ENCODE measurements around the gene TEX52. TPM values are rescaled to one million over a fixed set of nuclear protein-coding genes. Genes with fewer than 3 reads are reported as not detected.

TEX52 gene
- polyA plus RNA-seq, 3 donors, result not detected

DNA sequence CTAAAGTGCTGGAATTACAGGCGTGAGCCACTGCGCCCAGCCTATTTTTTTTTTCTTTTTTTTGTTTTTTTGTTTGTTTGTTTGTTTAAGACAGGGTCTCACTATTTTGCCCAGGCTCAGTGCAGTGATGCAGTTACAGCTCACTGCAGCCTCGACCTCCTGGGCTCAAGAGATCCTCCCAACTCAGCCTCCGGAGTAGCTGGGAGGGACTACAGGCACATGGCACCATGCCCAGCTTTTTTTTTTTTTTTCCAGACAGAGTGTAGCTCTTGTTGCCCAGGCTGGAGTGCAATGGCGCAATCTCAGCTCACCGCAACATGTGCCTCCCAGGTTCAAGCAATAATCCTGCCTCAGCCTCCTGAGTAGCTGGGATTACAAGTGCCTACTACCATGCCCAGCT lies 50.1 kb downstream of the TEX52 start:
- Mint-ChIP-seq H3K36me3 (peaks cover 29 to 37% of the 10 kb centered on the region in 2 donors), H3K27ac (no peak overlapping the region), H3K9me3 (no peaks in the 10 kb centered on the region), H3K4me3 (no peak overlapping the region), H3K27me3 (ENCODE audit: low read depth in 3 of 3) (peaks cover 0 to 3% (median 0%) of the 10 kb centered on the region in 3 donors), H3K4me1 (peaks cover 5% of the 10 kb centered on the region)
- no peak overlapping the region for H3K9ac ChIP-seq (ENCODE audit: insufficient read depth, low read length, poor library complexity, severe bottlenecking)
- H2AFZ ChIP-seq (ENCODE audit: insufficient read depth, low read depth, low read length, poor library complexity, severe bottlenecking), result no peak overlapping the region
- intact Hi-C loops (cut with micrococcal nuclease), result no loop called here
- WGBS (ENCODE audit: insufficient coverage), result 95% methylated on average over 2 of the region's 6 CpGs
- H4K20me1 ChIP-seq (ENCODE audit: insufficient read depth, low read length), result no peaks in the 10 kb centered on the region
- DNase-seq, result no peak
- TF ChIP-seq, protein P1, sequence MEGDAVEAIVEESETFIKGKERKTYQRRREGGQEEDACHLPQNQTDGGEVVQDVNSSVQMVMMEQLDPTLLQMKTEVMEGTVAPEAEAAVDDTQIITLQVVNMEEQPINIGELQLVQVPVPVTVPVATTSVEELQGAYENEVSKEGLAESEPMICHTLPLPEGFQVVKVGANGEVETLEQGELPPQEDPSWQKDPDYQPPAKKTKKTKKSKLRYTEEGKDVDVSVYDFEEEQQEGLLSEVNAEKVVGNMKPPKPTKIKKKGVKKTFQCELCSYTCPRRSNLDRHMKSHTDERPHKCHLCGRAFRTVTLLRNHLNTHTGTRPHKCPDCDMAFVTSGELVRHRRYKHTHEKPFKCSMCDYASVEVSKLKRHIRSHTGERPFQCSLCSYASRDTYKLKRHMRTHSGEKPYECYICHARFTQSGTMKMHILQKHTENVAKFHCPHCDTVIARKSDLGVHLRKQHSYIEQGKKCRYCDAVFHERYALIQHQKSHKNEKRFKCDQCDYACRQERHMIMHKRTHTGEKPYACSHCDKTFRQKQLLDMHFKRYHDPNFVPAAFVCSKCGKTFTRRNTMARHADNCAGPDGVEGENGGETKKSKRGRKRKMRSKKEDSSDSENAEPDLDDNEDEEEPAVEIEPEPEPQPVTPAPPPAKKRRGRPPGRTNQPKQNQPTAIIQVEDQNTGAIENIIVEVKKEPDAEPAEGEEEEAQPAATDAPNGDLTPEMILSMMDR (IDR thresholded peaks at IDR 0.05), result no peak
- H3K36me3 ChIP-seq (replicated peaks in 1 of 2; ENCODE audit: control insufficient read depth in 1 of 2, insufficient read depth in 2 of 2, low read length in 2 of 2), result peaks cover 21 to 40% of the 10 kb centered on the region in 2 donors
- no peaks in the 10 kb centered on the region for H3K27me3 ChIP-seq (ENCODE audit: control insufficient read depth in 2 of 2, insufficient read depth in 2 of 2, low read length in 2 of 2)
- peaks cover 0 to under 1% of the 10 kb centered on the region in 2 donors for H3K4me1 ChIP-seq (ENCODE audit: control insufficient read depth in 1 of 2, insufficient read depth in 2 of 2, low read length in 2 of 2)
- no peaks in the 10 kb centered on the region for H3K9me3 ChIP-seq (replicated peaks in 1 of 2; ENCODE audit: control insufficient read depth in 1 of 2, insufficient read depth in 1 of 2, low read length in 2 of 2)
- H3K4me2 ChIP-seq (replicated peaks; ENCODE audit: extremely low read depth, low read length, poor library complexity, severe bottlenecking), result no peak overlapping the region
- H3K79me2 ChIP-seq (ENCODE audit: insufficient read depth, low read length), result peaks cover 1% of the 10 kb centered on the region
- H3K4me3 ChIP-seq (replicated peaks in 1 of 3; ENCODE audit: low read depth in 2 of 3, low read length in 3 of 3), result no peak overlapping the region
- no peak overlapping the region for H3K27ac ChIP-seq (ENCODE audit: low read depth in 1 of 2, low read length in 2 of 2)

DNA sequence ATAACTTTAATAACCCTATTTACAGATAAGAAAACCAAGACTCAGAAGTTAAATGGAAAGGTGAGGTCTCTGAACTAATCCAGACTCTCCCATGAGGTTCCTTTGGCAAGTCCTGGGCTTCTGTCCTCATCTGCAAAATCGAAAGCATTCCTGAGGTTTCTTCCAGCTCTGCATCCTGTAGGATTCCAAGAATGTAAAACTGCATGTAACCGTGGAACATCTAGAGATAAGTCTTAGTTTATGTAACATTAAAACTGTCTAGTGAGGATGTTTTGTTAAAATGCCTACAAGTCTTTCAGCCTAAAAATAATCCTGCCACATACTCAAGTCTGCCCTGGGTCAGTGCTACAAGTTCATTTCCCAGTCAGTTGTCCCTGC lies 51.7 kb downstream of the TEX52 start:
- Mint-ChIP-seq H3K36me3 (peaks cover 45 to 51% of the 10 kb centered on the region in 2 donors), H3K4me1 (peaks cover 3% of the 10 kb centered on the region), H3K27ac (no peak overlapping the region), H3K4me3 (no peak overlapping the region), H3K27me3 (ENCODE audit: low read depth in 3 of 3) (peaks cover 0 to 3% (median 1%) of the 10 kb centered on the region in 3 donors), H3K9me3 (no peaks in the 10 kb centered on the region)
- Histone ChIP-seq H3K27me3 (ENCODE audit: control insufficient read depth in 2 of 2, insufficient read depth in 2 of 2, low read length in 2 of 2) (no peaks in the 10 kb centered on the region), H3K27ac (ENCODE audit: low read depth in 1 of 2, low read length in 2 of 2) (no peak overlapping the region), H3K4me1 (ENCODE audit: control insufficient read depth in 1 of 2, insufficient read depth in 2 of 2, low read length in 2 of 2) (no peaks in the 10 kb centered on the region), H3K9ac (ENCODE audit: insufficient read depth, low read length, poor library complexity, severe bottlenecking) (no peak overlapping the region), H3K79me2 (ENCODE audit: insufficient read depth, low read length) (no peaks in the 10 kb centered on the region), H3K4me3 (replicated peaks in 1 of 3; ENCODE audit: low read depth in 2 of 3, low read length in 3 of 3) (no peak overlapping the region), H2AFZ (ENCODE audit: insufficient read depth, low read depth, low read length, poor library complexity, severe bottlenecking) (no peak overlapping the region), H4K20me1 (ENCODE audit: insufficient read depth, low read length) (no peaks in the 10 kb centered on the region), H3K4me2 (replicated peaks; ENCODE audit: extremely low read depth, low read length, poor library complexity, severe bottlenecking) (no peak overlapping the region), H3K9me3 (replicated peaks in 1 of 2; ENCODE audit: control insufficient read depth in 1 of 2, insufficient read depth in 1 of 2, low read length in 2 of 2) (no peaks in the 10 kb centered on the region), H3K36me3 (replicated peaks in 1 of 2; ENCODE audit: control insufficient read depth in 1 of 2, insufficient read depth in 2 of 2, low read length in 2 of 2) (peaks cover 35 to 56% of the 10 kb centered on the region in 2 donors)
- TF ChIP-seq, protein P1 (IDR thresholded peaks at IDR 0.05), result no peak
- WGBS (ENCODE audit: insufficient coverage), result no CpG with 5 or more reads among the region's 2 CpGs
- no peak for DNase-seq
- intact Hi-C loops (cut with micrococcal nuclease), result no loop called here
